WERI-Rb-1 (cell line): ENCODE data around the gene MYBPC3.
A peak's percentile ranks its signal among the peaks of the same experiment; 100 is the strongest.

Source experiments
- DNase-seq: peaks from one replicate; pipeline ENCODE4 v3.0.0-alpha.2; 2020
- H3K27ac ChIP-seq: fragments of 250-450 bp; sonication (Bioruptor Pico); 2 replicates; pipeline ENCODE4 v1.5.1; 2020; ENCODE audit warnings: mild to moderate bottlenecking, moderate library complexity
- H3K27me3 ChIP-seq: fragments of 250-450 bp; sonication (Bioruptor Pico); 2 replicates; pipeline ENCODE4 v1.5.1; 2021; ENCODE audit warnings: mild to moderate bottlenecking, low read depth, moderate library complexity; ENCODE audit not compliant: insufficient read depth, severe bottlenecking
- H3K36me3 ChIP-seq: fragments of 250-450 bp; sonication (Bioruptor Pico); 2 replicates; pipeline ENCODE4 v1.5.1; 2020; ENCODE audit warnings: mild to moderate bottlenecking, moderate library complexity
- H3K4me3 ChIP-seq: 2 replicates; pipeline ENCODE4 v1.5.1; 2011; ENCODE audit warnings: low read depth, mild to moderate bottlenecking, control low read depth, low read length
- H3K9me3 ChIP-seq: fragments of 250-450 bp; sonication (Bioruptor Pico); 2 replicates; pipeline ENCODE4 v1.5.1; 2021; ENCODE audit warnings: mild to moderate bottlenecking, moderate library complexity; ENCODE audit not compliant: severe bottlenecking
- TF ChIP-seq, protein P1 (sequence below): IDR thresholded peaks from 2 replicates; pipeline ENCODE4 v1.5.1; 2011; ENCODE audit warnings: low read depth, mild to moderate bottlenecking, control low read depth, inconsistent platforms, low read length

Gene MYBPC3

DNA sequence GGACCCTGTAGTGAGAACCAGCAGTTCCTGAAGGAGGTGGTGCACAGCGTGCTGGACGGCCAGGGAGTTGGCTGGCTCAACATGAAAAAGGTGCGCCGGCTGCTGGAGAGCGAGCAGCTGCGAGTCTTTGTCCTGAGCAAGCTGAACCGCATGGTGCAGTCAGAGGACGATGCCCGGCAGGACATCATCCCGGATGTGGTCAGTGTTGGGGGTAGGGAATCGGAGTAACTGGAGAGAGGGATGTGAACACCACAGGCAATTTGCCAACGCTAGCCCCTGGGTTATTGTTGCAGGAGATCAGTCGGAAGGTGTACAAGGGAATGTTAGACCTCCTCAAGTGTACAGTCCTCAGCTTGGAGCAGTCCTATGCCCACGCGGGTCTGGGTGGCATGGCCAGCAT lies 62.6 kb downstream of the MYBPC3 start:
- Histone ChIP-seq H3K4me3 (no peak overlapping the region), H3K27ac (no peak overlapping the region), H3K36me3 (peaks cover 86% of the 10 kb centered on the region), H3K9me3 (no peaks in the 10 kb centered on the region), H3K27me3 (no peaks in the 10 kb centered on the region)
- DNase-seq = no peak
- TF ChIP-seq, protein P1, sequence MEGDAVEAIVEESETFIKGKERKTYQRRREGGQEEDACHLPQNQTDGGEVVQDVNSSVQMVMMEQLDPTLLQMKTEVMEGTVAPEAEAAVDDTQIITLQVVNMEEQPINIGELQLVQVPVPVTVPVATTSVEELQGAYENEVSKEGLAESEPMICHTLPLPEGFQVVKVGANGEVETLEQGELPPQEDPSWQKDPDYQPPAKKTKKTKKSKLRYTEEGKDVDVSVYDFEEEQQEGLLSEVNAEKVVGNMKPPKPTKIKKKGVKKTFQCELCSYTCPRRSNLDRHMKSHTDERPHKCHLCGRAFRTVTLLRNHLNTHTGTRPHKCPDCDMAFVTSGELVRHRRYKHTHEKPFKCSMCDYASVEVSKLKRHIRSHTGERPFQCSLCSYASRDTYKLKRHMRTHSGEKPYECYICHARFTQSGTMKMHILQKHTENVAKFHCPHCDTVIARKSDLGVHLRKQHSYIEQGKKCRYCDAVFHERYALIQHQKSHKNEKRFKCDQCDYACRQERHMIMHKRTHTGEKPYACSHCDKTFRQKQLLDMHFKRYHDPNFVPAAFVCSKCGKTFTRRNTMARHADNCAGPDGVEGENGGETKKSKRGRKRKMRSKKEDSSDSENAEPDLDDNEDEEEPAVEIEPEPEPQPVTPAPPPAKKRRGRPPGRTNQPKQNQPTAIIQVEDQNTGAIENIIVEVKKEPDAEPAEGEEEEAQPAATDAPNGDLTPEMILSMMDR = no peak

DNA sequence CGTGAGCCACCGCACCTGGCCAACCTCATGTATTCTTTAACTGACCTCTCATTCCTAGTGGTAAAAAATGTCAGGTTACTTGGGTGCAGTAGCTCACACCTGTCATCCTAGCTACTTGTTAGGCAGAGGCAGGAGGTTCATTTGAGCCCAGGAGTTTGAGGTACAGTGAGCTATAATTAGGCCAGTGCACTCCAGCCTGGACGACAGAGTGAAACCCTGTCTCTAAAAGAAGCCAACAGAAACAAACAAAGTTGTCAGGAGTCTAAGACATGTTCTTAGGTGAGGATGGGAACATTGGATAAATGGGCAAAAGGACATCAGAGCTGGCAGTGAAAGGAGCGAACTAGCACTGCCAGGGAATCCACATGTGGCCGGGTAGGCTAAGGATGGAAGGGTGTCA lies 64.4 kb downstream of the MYBPC3 start:
- Histone ChIP-seq H3K27ac (no peak overlapping the region), H3K36me3 (peaks cover 95% of the 10 kb centered on the region), H3K27me3 (no peaks in the 10 kb centered on the region), H3K9me3 (no peaks in the 10 kb centered on the region), H3K4me3 (no peak overlapping the region)
- no peak for DNase-seq
- TF ChIP-seq, protein P1 = no peak

DNA sequence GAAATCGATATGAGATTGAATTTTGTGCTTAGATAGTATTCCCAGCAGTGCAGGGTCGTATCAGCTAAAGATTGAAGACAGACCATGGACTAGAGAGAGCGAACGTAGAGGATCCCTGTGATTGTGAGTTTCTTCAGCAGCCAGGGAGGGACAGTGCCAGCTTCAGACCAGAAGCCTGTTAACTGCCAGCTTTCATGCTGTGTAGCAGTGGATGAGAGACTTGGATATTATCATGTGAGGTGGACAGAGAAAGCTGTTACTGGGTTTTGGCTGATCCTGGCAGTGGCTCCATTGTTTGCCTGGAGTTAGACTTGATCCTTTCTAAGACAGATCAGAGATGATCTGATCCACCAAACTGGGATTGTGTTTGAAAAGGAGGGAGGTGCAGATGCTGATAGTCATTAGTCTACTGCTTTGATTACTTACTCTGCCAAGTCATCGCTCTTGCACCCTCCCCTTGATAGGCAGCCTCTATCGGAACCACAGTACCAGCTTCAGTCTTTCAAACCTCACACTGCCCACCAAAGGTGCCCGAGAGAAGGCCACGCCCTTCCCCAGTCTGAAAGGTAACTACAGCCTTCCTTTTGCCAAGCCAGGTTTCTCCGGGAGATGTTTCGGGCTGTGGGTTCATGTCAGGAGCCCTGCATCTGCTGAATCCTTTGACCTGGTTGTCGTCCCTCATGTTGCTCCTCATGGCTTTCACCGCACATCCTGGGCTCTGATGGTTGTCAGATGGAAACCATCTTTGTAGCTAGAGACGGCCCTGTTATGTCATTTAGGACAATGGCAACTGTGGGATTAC lies 66.3 kb downstream of the MYBPC3 start:
- no peaks in the 10 kb centered on the region for H3K27me3 ChIP-seq
- TF ChIP-seq, protein P1 = no peak
- peak overlapping the region; percentile 77 for H3K27ac ChIP-seq
- peaks cover 95% of the 10 kb centered on the region for H3K36me3 ChIP-seq
- no peak overlapping the region for H3K4me3 ChIP-seq
- no peaks in the 10 kb centered on the region for H3K9me3 ChIP-seq
- DNase-seq = peak; percentile 51

DNA sequence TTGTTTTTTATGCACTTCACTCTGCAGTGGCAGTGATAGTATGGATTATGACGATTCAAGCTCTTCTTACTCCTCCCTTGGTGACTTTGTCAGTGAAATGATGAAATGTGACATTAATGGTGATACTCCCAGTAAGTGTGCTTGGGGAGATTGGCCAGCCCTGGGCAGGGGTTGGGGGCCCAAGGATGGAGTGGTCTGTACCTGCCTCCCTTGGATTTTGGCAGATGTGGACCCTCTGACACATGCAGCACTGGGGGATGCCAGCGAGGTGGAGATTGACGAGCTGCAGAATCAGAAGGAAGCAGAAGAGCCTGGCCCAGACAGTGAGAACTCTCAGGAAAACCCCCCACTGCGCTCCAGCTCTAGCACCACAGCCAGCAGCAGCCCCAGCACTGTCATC lies 68.4 kb downstream of the MYBPC3 start:
- no peaks in the 10 kb centered on the region for H3K27me3 ChIP-seq
- TF ChIP-seq, protein P1 = no peak
- H3K36me3 ChIP-seq = peaks cover 95% of the 10 kb centered on the region
- no peak overlapping the region for H3K4me3 ChIP-seq
- DNase-seq = no peak
- no peak overlapping the region for H3K27ac ChIP-seq
- no peaks in the 10 kb centered on the region for H3K9me3 ChIP-seq

DNA sequence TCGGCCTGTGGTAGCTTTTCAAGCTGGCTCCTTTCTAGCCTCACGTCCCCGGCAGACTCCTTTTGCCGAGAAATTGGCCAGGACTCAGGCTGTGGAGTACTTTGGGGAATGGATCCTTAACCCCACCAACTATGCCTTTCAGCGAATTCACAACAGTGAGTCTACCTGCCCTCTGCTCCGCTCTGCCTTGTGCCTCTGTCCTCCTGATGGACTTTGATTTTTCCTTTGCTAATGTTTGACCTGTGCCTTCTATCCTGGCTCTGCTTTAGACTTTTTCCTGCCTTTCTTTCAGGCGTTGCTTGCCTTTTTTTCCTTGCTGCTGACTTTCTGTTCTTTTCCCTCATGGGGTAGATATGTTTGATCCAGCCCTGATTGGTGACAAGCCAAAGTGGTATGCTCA lies 70.0 kb downstream of the MYBPC3 start:
- no peaks in the 10 kb centered on the region for H3K27me3 ChIP-seq
- no peak overlapping the region for H3K4me3 ChIP-seq
- H3K36me3 ChIP-seq = peaks cover 98% of the 10 kb centered on the region
- H3K27ac ChIP-seq = no peak overlapping the region
- H3K9me3 ChIP-seq = no peaks in the 10 kb centered on the region
- TF ChIP-seq, protein P1 = no peak
- no peak for DNase-seq
